ENCODE data around the gene PKNOX2.

The PKNOX2 gene

GRCh38 chr11:125179895-125180294 is 15.3 kb downstream of the PKNOX2 start:
- no peak for DNase-seq (ENCODE audit: low read depth)
- TF ChIP-seq, protein P1, sequence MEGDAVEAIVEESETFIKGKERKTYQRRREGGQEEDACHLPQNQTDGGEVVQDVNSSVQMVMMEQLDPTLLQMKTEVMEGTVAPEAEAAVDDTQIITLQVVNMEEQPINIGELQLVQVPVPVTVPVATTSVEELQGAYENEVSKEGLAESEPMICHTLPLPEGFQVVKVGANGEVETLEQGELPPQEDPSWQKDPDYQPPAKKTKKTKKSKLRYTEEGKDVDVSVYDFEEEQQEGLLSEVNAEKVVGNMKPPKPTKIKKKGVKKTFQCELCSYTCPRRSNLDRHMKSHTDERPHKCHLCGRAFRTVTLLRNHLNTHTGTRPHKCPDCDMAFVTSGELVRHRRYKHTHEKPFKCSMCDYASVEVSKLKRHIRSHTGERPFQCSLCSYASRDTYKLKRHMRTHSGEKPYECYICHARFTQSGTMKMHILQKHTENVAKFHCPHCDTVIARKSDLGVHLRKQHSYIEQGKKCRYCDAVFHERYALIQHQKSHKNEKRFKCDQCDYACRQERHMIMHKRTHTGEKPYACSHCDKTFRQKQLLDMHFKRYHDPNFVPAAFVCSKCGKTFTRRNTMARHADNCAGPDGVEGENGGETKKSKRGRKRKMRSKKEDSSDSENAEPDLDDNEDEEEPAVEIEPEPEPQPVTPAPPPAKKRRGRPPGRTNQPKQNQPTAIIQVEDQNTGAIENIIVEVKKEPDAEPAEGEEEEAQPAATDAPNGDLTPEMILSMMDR (IDR thresholded peaks at IDR 0.05; ENCODE audit: control insufficient read depth, insufficient read depth, low read depth, low read length, missing control alignments): no peak
- H3K4me3 ChIP-seq (ENCODE audit: control insufficient read depth, low read depth, low read length): no peak overlapping the region

GRCh38 chr11:125180413-125181305 is 16.1 kb downstream of the PKNOX2 start:
- no peak overlapping the region for H3K4me3 ChIP-seq (ENCODE audit: control insufficient read depth, low read depth, low read length)
- TF ChIP-seq, protein P1 (IDR thresholded peaks at IDR 0.05; ENCODE audit: control insufficient read depth, insufficient read depth, low read depth, low read length, missing control alignments): no peak
- DNase-seq (ENCODE audit: low read depth): no peak

DNA sequence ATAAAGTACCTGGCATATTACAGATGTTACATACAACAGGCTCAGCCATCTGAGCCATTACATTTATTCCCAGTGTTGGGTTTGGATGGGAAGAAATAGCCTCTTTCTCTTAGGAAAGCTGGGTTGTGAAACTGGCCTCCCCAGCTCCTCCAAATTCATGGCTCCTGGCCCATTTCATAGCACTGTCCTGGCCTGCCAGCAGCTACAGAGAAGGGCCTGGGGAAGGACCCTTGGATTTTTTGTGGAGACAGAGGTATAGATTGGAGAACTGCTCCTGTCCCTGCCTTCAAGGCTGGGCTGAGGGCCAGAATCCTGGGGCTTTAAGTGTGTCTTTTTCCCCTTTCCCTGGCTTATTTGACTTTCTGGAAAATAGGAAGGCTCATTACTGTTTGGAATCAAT is 18.0 kb downstream of the PKNOX2 start:
- DNase-seq (ENCODE audit: low read depth): no peak
- TF ChIP-seq, protein P1 (IDR thresholded peaks at IDR 0.05; ENCODE audit: control insufficient read depth, insufficient read depth, low read depth, low read length, missing control alignments): no peak

DNA sequence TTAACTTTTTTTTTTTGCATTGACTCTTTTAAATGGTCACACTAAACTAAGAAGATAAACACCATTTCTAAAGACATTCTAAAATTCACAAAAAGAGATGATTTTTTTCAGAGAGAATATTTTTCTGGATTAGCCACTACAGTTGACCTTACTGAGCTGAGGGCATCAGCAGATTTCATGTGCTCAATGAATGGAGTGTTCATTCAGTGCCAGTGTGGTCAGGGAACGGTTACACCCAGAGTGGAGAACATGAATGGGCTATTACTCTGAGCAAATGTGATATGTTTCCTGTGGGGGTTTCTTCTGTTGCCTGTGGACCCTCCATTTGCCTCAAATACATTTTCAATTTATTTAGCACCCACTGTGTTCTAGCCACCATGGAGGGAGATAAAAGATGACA is 19.1 kb downstream of the PKNOX2 start:
- TF ChIP-seq, protein P1 (IDR thresholded peaks at IDR 0.05; ENCODE audit: control insufficient read depth, insufficient read depth, low read depth, low read length, missing control alignments): no peak
- no peak for DNase-seq (ENCODE audit: low read depth)
- no peak overlapping the region for H3K4me3 ChIP-seq (ENCODE audit: control insufficient read depth, low read depth, low read length)

More for the DNA sequence above, 18.0 kb downstream of the PKNOX2 start:
- no peak overlapping the region for H3K4me3 ChIP-seq (ENCODE audit: control insufficient read depth, low read depth, low read length)

DNA sequence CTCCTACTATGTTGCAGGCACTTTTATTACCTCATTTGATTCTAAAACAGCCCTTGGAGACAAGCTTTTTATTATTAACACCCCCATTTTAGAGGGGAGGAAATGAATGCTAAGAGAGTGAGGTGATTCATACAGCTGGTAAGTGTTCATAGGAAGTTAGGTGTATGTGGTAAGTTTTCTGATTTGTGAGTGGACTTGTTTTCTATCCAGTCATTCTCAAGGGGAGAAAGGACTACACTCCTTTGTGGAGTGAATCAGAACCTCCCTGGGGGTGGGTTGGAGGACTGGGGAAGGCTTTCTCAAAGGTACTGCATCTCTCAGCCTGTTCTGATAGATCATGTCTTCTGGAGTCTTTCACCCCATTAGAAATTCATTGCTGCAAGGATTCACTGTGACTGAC is 23.5 kb downstream of the PKNOX2 start:
- no peak for DNase-seq (ENCODE audit: low read depth)
- no peak overlapping the region for H3K4me3 ChIP-seq (ENCODE audit: control insufficient read depth, low read depth, low read length)
- TF ChIP-seq, protein P1 (IDR thresholded peaks at IDR 0.05; ENCODE audit: control insufficient read depth, insufficient read depth, low read depth, low read length, missing control alignments): no peak

GRCh38 chr11:125190566-125190965 is 26.0 kb downstream of the PKNOX2 start:
- TF ChIP-seq, protein P1 (IDR thresholded peaks at IDR 0.05; ENCODE audit: control insufficient read depth, insufficient read depth, low read depth, low read length, missing control alignments): no peak
- H3K4me3 ChIP-seq (ENCODE audit: control insufficient read depth, low read depth, low read length): no peak overlapping the region

More at GRCh38 chr11:125190566-125190965, 26.0 kb downstream of the PKNOX2 start:
- no peak for DNase-seq (ENCODE audit: low read depth)
